Keratinocyte (primary cell): Measurements from ENCODE around the gene PCDH9. TPM values are rescaled to one million over a fixed set of nuclear protein-coding genes. Genes with fewer than 3 reads are reported as not detected.

Experiments
- DNase-seq: peaks from one replicate; pipeline ENCODE4 v3.0.0-alpha.2; 2011; ENCODE audit warnings: low read depth, missing footprints, low spot score
- FAIRE-seq: peaks from 2 replicates; lab custom pipeline; 2011; peaks lifted over from hg19 to GRCh38; lab: Jason Lieb, UNC
- H2AFZ ChIP-seq: 2 replicates; pipeline ENCODE4 v1.6.0; 2012; ENCODE audit warnings: low read length, control low read depth, inconsistent platforms; ENCODE audit not compliant: control insufficient read depth
- H3K27ac ChIP-seq: 2 replicates; pipeline ENCODE4 v1.5.1; 2011; ENCODE audit warnings: low read length; ENCODE audit not compliant: control insufficient read depth, insufficient read depth
- H3K27me3 ChIP-seq: 3 replicates; pipeline ENCODE4 v1.6.0; 2011; ENCODE audit warnings: low read length; ENCODE audit not compliant: control insufficient read depth, insufficient read depth; ENCODE audit errors: extremely low read depth
- H3K36me3 ChIP-seq, 2 experiments: 2 replicates in 1 of 2; 3 replicates in 1 of 2; pipeline ENCODE4 v1.5.1; 2011; ENCODE audit warnings: low read length in 2 of 2, mild to moderate bottlenecking in 1 of 2; ENCODE audit not compliant: control insufficient read depth in 2 of 2, insufficient read depth in 2 of 2; ENCODE audit errors: extremely low read depth in 1 of 2
- H3K4me1 ChIP-seq: 3 replicates; pipeline ENCODE4 v1.5.1; 2011; ENCODE audit warnings: low read length; ENCODE audit not compliant: control insufficient read depth, insufficient read depth; ENCODE audit errors: extremely low read depth
- H3K4me2 ChIP-seq: 3 replicates; pipeline ENCODE4 v1.6.0; 2011; ENCODE audit warnings: low read depth, low read length; ENCODE audit not compliant: control insufficient read depth, insufficient read depth; ENCODE audit errors: extremely low read depth
- H3K4me3 ChIP-seq, 3 experiments: fragments of 200-600 bp in 1 of 3; sonication (generic) in 1 of 3; 2 replicates in 2 of 3; 3 replicates in 1 of 3; pipeline ENCODE4 v1.5.1; 2011 to 2016; ENCODE audit warnings: low read length in 3 of 3, mild to moderate bottlenecking in 3 of 3, control low read depth in 2 of 3, inconsistent platforms in 1 of 3, low read depth in 1 of 3, mixed read lengths in 1 of 3, mixed run types in 1 of 3, moderate library complexity in 1 of 3; ENCODE audit not compliant: control insufficient read depth in 2 of 3, insufficient read depth in 2 of 3; ENCODE audit errors: extremely low read depth in 1 of 3
- H3K79me2 ChIP-seq: 2 replicates; pipeline ENCODE4 v1.6.0; 2012; ENCODE audit warnings: low read length; ENCODE audit not compliant: control insufficient read depth, insufficient read depth
- H3K9ac ChIP-seq: 3 replicates; pipeline ENCODE4 v1.6.0; 2011; ENCODE audit warnings: low read length; ENCODE audit not compliant: control insufficient read depth, insufficient read depth; ENCODE audit errors: extremely low read depth
- H3K9me1 ChIP-seq: 3 replicates; pipeline ENCODE4 v1.6.0; 2011; ENCODE audit warnings: low read length; ENCODE audit not compliant: control insufficient read depth, insufficient read depth; ENCODE audit errors: extremely low read depth
- H3K9me3 ChIP-seq: 2 replicates; pipeline ENCODE4 v1.5.1; 2012; ENCODE audit warnings: low read depth, low read length; ENCODE audit not compliant: control insufficient read depth
- H4K20me1 ChIP-seq: 3 replicates; pipeline ENCODE4 v1.6.0; 2011; ENCODE audit warnings: low read length; ENCODE audit not compliant: control insufficient read depth, insufficient read depth; ENCODE audit errors: extremely low read depth
- CTCF ChIP-seq, 3 experiments: IDR thresholded peaks in 1 of 3; conservative IDR thresholded peaks in 1 of 3; optimal IDR thresholded peaks in 1 of 3; 2 replicates in 2 of 3; 3 replicates in 1 of 3; pipeline versions ENCODE3 to v1.5.1; 2011; ENCODE audit warnings: low read length in 3 of 3, mild to moderate bottlenecking in 3 of 3, moderate library complexity in 2 of 3, control low read depth in 1 of 3, inconsistent platforms in 1 of 3; ENCODE audit not compliant: insufficient read depth in 2 of 3; ENCODE audit errors: extremely low read depth in 1 of 3
- EZH2 ChIP-seq: IDR thresholded peaks from one replicate; pipeline ENCODE4 v1.6.1; 2012; ENCODE audit warnings: inconsistent platforms, mild to moderate bottlenecking, low read length, moderate library complexity
- dilution Hi-C: fragments of 300-500 bp; cut with MboI; formaldehyde crosslinking; loops from one replicate; pipeline ENCODE4 v1.7.0; 2020; ENCODE audit warnings: low sequenced_read_pairs; ENCODE audit not compliant: extremely low pct_ligation_motif_present
- polyA plus RNA-seq, 5 experiments: library from polyadenylated mRNA; depleted of rRNA in 3 of 5; stranded (reverse) in 3 of 5; stranded (forward) in 1 of 5; unstranded in 1 of 5; fragments of >200 nt; gene quantifications; 1 replicate in 1 of 5; 2 replicates in 3 of 5; 3 replicates in 1 of 5; pipeline versions ENCODE4 v1.2.1 to v1.2.3, GENCODE V29; 2011 to 2012; ENCODE audit warnings: missing spikeins in 2 of 5, low read depth in 1 of 5, low replicate concordance in 1 of 5

The PCDH9 gene
- polyA plus RNA-seq, 1 donor (not counting 4 experiments of a cell fraction or from before 2014, with no cell fraction given): 0.21 TPM

GRCh38 chr13:67033170-67033569 is 197.0 kb downstream of the PCDH9 start:
- H3K4me3 ChIP-seq: no peak overlapping the region
- H3K79me2 ChIP-seq: no peaks in the 10 kb centered on the region
- no peak for TF ChIP-seq EZH2
- no peak for TF ChIP-seq CTCF (optimal IDR thresholded peaks at IDR 0.05 in 1 of 3, IDR thresholded peaks at IDR 0.05 in 1 of 3, conservative IDR thresholded peaks at IDR 0.05 in 1 of 3; ENCODE audit: extremely low read depth in 1 of 3, insufficient read depth in 2 of 3, low read length in 3 of 3)
- dilution Hi-C loops: no loop called here
- H3K9me1 ChIP-seq: no peaks in the 10 kb centered on the region
- no peaks in the 10 kb centered on the region for H3K9me3 ChIP-seq
- no peak overlapping the region for H3K27ac ChIP-seq
- no peaks in the 10 kb centered on the region for H4K20me1 ChIP-seq
- H3K4me1 ChIP-seq: no peaks in the 10 kb centered on the region
- no peaks in the 10 kb centered on the region for H3K27me3 ChIP-seq
- DNase-seq (no peak), FAIRE-seq (no peak)
- no peak overlapping the region for H3K9ac ChIP-seq
- no peak overlapping the region for H3K4me2 ChIP-seq
- H2AFZ ChIP-seq: no peak overlapping the region
- H3K36me3 ChIP-seq: no peaks in the 10 kb centered on the region

GRCh38 chr13:67023130-67023876 is 206.8 kb downstream of the PCDH9 start:
- Histone ChIP-seq H3K27ac (no peak overlapping the region), H3K4me3 (no peak overlapping the region), H3K36me3 (no peaks in the 10 kb centered on the region), H3K27me3 (no peaks in the 10 kb centered on the region), H3K9ac (no peak overlapping the region), H3K79me2 (no peaks in the 10 kb centered on the region), H3K9me1 (no peaks in the 10 kb centered on the region), H2AFZ (no peak overlapping the region), H4K20me1 (no peaks in the 10 kb centered on the region), H3K9me3 (no peaks in the 10 kb centered on the region), H3K4me2 (no peak overlapping the region), H3K4me1 (no peaks in the 10 kb centered on the region)
- DNase-seq: no peak
- dilution Hi-C loops: no loop called here
- FAIRE-seq: no peak
- TF ChIP-seq EZH2 (no peak), CTCF (optimal IDR thresholded peaks at IDR 0.05 in 1 of 3, IDR thresholded peaks at IDR 0.05 in 1 of 3, conservative IDR thresholded peaks at IDR 0.05 in 1 of 3; ENCODE audit: extremely low read depth in 1 of 3, insufficient read depth in 2 of 3, low read length in 3 of 3) (no peak)
